CD4-positive, alpha-beta T cell treated with Interleukin-6 at 100 ng/mL for 8 hours (primary cell): ENCODE measurements around the gene KIF21B.

Source experiments
- DNase-seq: peaks from one replicate; pipeline ENCODE4 v3.0.0-alpha.2; 2020; ENCODE audit warnings: mixed read lengths, low spot score

KIF21B gene

GRCh38 chr1:201019321-201019977, 4.1 kb downstream of the KIF21B start:
- peak; percentile 92 for DNase-seq

GRCh38 chr1:201017828-201018163, 5.7 kb downstream of the KIF21B start:
- no peak for DNase-seq

GRCh38 chr1:201016943-201017827, 6.3 kb downstream of the KIF21B start:
- no peak for DNase-seq

GRCh38 chr1:201016211-201016651, 7.3 kb downstream of the KIF21B start:
- DNase-seq = no peak

- no peak for DNase-seq
Observed at GRCh38 chr1:201015551-201016091, 7.9 kb downstream of the KIF21B start.

- no peak for DNase-seq
Observed at GRCh38 chr1:201014816-201015200, 8.7 kb downstream of the KIF21B start.

- DNase-seq = no peak
Observed at GRCh38 chr1:201013991-201014815, 9.3 kb downstream of the KIF21B start.

GRCh38 chr1:201013031-201013485, 10.5 kb downstream of the KIF21B start:
- no peak for DNase-seq

- DNase-seq = no peak
Observed at GRCh38 chr1:201011616-201012015, 11.9 kb downstream of the KIF21B start.

- no peak for DNase-seq
Observed at GRCh38 chr1:201009962-201010645, 13.4 kb downstream of the KIF21B start.

- no peak for DNase-seq
Observed at GRCh38 chr1:201008666-201009360, 14.7 kb downstream of the KIF21B start.

GRCh38 chr1:201007481-201007880, 16.0 kb downstream of the KIF21B start:
- DNase-seq = no peak

GRCh38 chr1:201006450-201006849, 17.1 kb downstream of the KIF21B start:
- no peak for DNase-seq

- no peak for DNase-seq
Observed at GRCh38 chr1:201004732-201005131, 18.8 kb downstream of the KIF21B start.

- no peak for DNase-seq
Observed at GRCh38 chr1:201004154-201004553, 19.4 kb downstream of the KIF21B start.

GRCh38 chr1:201002510-201002909, 21.0 kb downstream of the KIF21B start:
- DNase-seq = no peak

- DNase-seq = no peak
Observed at GRCh38 chr1:201001962-201002361, 21.6 kb downstream of the KIF21B start.

- DNase-seq = no peak
Observed at GRCh38 chr1:201000391-201000790, 23.1 kb downstream of the KIF21B start.

- DNase-seq = no peak
Observed at GRCh38 chr1:200999667-201000066, 23.8 kb downstream of the KIF21B start.

- DNase-seq = no peak
Observed at GRCh38 chr1:200998323-200998722, 25.2 kb downstream of the KIF21B start.
